IPS-18a (cell line): ENCODE results near the gene KIAA0753.

Source experiments
- H3K27ac ChIP-seq: one replicate; pipeline ENCODE4 v1.5.1; 2013; ENCODE audit warnings: low read length
- H3K27me3 ChIP-seq: one replicate; pipeline ENCODE4 v1.6.1; 2013; ENCODE audit warnings: mild to moderate bottlenecking, low read length; ENCODE audit not compliant: control insufficient read depth, insufficient read depth
- H3K36me3 ChIP-seq: one replicate; pipeline ENCODE4 v1.6.1; 2013; ENCODE audit warnings: low read depth, low read length; ENCODE audit not compliant: control insufficient read depth
- H3K4me1 ChIP-seq: one replicate; pipeline ENCODE4 v1.6.1; 2013; ENCODE audit warnings: low read depth, low read length; ENCODE audit not compliant: control insufficient read depth
- H3K4me3 ChIP-seq: one replicate; pipeline ENCODE4 v1.5.1; 2013; ENCODE audit warnings: low read length
- H3K9ac ChIP-seq: one replicate; pipeline ENCODE4 v1.6.1; 2013; ENCODE audit warnings: mild to moderate bottlenecking, low read length, moderate library complexity
- H3K9me3 ChIP-seq: one replicate; pipeline ENCODE4 v1.6.1; 2013; ENCODE audit warnings: low read depth, low read length; ENCODE audit not compliant: control insufficient read depth

KIAA0753 gene

DNA sequence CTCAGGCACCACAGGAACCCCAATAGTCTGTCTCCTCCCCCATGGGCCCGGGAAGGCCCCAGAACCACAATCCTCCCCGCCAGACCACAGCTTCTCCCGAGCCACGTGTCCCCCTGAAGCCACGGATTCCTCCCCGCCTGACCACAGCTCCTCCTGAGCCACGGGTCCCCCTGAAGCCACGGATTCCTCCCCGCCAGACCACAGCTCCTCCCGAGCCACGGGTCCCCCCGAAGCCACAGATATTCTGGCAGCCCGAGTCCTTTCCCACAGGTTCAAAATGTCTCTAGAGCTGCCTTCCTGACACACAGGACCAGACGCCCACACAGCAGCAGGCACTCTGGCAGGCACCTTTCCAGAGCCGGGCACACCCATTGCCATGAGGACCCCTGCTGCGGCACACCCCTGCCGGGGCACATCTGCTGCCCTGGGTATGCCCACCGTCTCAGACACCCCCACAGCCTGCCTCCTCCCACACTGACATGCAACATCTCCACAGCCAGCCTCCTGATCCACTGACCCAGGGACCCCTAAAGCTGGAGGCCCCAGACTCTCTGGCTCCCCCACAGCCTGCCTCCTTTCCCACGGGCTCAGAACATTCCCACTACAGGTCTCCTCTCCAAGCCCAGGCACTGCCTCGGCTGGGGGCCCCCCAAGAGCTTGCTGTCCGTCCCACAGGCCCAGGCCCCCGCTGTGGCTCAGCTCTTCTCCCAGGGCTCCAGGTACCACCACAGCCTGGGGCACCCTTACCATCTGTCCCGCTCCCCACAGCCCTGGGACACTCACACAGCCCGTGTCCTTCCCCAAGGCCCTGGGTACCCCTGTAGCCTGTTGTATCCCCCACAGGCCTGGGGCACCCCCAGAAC lies 2.2 kb downstream of the KIAA0753 start:
- H3K4me3 ChIP-seq, result no peak overlapping the region
- no peaks in the 10 kb centered on the region for H3K9me3 ChIP-seq
- H3K36me3 ChIP-seq, result peaks cover 20% of the 10 kb centered on the region
- H3K27ac ChIP-seq, result no peak overlapping the region
- peaks cover 9% of the 10 kb centered on the region for H3K4me1 ChIP-seq
- H3K27me3 ChIP-seq, result no peaks in the 10 kb centered on the region
- no peak overlapping the region for H3K9ac ChIP-seq

DNA sequence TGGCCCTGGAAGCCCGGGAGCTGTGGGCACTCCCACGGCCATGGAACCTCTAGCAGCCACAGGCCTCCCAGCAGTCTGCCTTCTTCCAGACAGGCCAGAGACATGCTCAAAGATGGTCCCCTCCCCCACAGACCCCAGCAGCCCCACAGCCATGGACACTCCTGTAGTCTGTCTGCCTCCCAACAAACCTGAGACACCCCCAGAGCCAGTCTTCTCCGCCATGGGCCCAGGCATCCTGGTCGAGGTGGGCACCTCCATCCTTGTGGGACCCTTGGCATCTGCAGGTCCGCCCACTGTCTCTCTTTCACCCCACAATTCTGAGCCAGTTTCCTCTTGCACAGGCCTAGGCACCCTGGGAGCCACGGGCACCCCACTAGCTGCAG lies 3.1 kb downstream of the KIAA0753 start:
- Histone ChIP-seq H3K36me3 (peaks cover 20% of the 10 kb centered on the region), H3K27ac (no peak overlapping the region), H3K4me3 (no peak overlapping the region), H3K4me1 (peaks cover 9% of the 10 kb centered on the region), H3K27me3 (no peaks in the 10 kb centered on the region), H3K9me3 (no peaks in the 10 kb centered on the region), H3K9ac (no peak overlapping the region)

DNA sequence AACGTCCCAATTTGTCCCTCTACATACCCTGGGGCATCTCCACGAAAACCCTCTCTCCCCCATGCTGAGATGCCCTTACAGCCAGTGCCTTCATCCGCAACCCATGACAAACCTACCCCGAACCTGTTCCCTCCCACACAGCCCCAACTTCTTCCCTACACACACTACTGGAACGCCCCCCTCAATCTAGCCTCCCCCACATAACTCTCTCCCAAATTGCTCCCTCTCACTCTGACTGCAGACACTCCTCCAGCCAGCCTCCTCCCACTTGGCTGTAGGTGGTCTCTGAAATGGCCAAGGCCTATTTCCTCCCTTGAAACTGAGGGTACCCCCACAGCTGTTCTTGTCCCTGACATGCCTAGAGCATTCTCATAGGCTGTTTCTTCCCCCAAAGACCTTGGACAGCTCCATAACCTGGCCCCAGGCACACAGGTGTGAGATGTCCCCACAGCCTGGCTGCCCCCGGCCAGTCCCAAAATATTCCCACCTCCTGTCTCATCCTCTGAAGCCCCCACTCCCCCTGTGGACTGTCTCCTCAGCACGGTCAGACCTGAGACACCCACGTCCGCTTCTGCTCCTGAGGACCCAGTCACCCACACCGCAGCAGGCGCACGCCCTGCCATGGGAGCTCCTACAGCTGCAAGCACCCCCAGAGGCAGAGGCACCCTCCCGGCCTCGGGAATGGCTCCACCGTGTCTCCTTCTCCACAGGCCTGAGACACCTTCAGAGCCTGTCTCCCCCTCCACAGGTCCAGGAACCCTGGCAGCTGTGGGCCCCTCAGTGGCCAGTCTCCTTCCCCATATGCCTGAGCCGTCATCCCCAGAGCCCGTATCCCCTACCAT lies 3.7 kb downstream of the KIAA0753 start:
- Histone ChIP-seq H3K36me3 (peaks cover 23% of the 10 kb centered on the region), H3K9me3 (no peaks in the 10 kb centered on the region), H3K9ac (no peak overlapping the region), H3K27ac (no peak overlapping the region), H3K4me3 (no peak overlapping the region), H3K4me1 (peaks cover 6% of the 10 kb centered on the region), H3K27me3 (no peaks in the 10 kb centered on the region)

DNA sequence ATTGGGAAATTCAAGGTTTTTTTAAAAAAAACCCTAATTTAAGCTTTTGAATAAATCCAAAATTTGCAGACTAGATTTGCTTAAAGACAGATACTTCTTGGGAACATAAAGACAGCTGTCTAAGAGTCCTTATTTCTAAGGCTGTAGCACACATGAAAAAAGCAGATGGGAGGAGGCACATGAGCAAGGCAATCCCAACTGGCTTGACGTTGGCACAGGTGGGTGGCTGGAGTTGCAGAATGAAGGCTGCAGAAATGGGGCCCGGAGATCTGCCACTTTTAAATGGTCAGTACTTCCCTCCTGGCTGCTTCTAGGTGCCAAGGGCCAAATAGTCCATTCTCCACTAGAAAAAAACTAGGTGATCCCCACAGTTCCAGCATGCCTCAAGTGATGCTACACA lies 4.4 kb downstream of the KIAA0753 start:
- peaks cover 28% of the 10 kb centered on the region for H3K36me3 ChIP-seq
- no peak overlapping the region for H3K4me3 ChIP-seq
- H3K9ac ChIP-seq, result no peak overlapping the region
- H3K9me3 ChIP-seq, result no peaks in the 10 kb centered on the region
- H3K27ac ChIP-seq, result no peak overlapping the region
- H3K27me3 ChIP-seq, result no peaks in the 10 kb centered on the region
- peaks cover 4% of the 10 kb centered on the region for H3K4me1 ChIP-seq

DNA sequence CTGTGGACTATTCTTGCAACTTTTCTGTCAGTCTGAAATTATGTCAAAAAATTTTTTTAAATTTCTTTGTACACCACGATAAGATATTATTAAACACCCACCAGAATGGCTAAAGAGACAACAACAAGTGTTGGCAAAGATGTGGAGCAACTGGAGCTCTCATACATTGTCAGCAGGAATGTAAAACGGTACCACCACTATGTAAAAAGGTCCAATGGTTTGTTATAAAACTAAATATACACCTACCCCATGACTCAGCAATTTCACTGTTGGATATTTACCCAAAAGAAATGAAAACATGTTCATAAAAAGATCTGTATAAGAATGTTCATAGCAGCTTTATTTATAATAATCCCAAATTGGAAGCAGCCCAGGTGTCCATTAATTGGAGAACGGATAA lies 7.2 kb downstream of the KIAA0753 start:
- Histone ChIP-seq H3K9ac (no peak overlapping the region), H3K27ac (no peak overlapping the region), H3K4me3 (no peak overlapping the region), H3K27me3 (no peaks in the 10 kb centered on the region), H3K36me3 (peaks cover 46% of the 10 kb centered on the region), H3K9me3 (no peaks in the 10 kb centered on the region), H3K4me1 (no peaks in the 10 kb centered on the region)

DNA sequence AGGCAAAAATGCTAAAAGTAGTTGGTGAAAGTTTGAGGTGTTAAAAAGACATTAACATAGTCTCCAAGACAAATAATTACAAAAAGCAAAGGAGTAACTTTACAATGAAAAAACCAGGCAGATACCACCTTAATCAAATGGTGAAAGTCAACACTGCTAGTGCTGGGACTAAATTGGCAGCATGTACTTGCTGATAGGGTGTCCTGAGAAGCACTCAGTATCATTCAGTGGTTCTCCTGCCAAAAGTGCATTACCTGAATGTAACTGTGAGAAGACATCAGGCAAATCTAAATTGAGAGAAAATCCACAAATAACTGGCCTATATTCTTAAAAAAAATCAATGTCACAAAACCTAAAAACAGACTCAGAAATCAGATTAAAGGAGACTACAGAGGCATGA lies 8.0 kb downstream of the KIAA0753 start:
- Histone ChIP-seq H3K27ac (no peak overlapping the region), H3K9me3 (no peaks in the 10 kb centered on the region), H3K36me3 (peaks cover 53% of the 10 kb centered on the region), H3K4me1 (no peaks in the 10 kb centered on the region), H3K9ac (no peak overlapping the region), H3K4me3 (no peak overlapping the region), H3K27me3 (no peaks in the 10 kb centered on the region)

DNA sequence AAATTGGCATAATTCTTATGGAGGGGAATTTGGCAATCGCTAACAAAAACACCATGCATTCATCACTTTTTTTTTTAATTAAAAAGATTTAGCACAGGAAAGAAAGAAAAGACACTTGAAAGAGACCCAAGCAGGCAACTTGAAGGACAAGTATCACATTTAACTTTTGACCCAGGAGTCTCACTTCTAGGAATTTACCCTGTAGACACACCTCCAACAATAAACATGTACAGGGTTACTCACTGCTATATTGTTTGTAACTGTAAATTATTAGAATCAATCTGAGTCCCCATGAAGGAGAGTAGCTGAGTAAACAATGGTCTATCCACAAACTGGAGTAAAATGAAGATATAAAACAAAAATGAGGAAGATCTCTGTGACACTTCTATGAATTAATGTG lies 10.1 kb downstream of the KIAA0753 start:
- no peaks in the 10 kb centered on the region for H3K27me3 ChIP-seq
- H3K4me3 ChIP-seq, result no peak overlapping the region
- no peak overlapping the region for H3K9ac ChIP-seq
- no peaks in the 10 kb centered on the region for H3K4me1 ChIP-seq
- H3K36me3 ChIP-seq, result peaks cover 63% of the 10 kb centered on the region
- H3K9me3 ChIP-seq, result no peaks in the 10 kb centered on the region
- no peak overlapping the region for H3K27ac ChIP-seq

DNA sequence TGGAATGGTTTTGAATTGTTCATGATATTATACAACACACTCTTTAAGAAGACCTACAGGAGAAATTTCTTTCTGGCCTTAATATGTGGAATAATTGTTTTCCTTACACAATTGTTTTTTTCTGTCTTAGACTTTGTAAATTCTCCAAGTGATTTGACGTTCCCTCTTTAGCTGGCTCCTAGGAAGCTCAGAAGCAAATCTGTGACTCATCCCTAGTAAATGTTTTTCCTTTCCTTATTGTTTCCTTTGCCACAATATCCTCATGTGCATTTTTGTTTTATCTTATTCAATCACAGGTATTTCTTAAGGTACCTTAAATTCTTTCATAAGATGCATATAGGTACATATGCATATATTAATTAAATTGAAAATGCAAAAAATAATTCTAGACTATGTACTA lies 13.5 kb downstream of the KIAA0753 start:
- H3K36me3 ChIP-seq, result peaks cover 69% of the 10 kb centered on the region
- H3K9ac ChIP-seq, result no peak overlapping the region
- no peaks in the 10 kb centered on the region for H3K9me3 ChIP-seq
- no peak overlapping the region for H3K27ac ChIP-seq
- H3K4me3 ChIP-seq, result no peak overlapping the region
- H3K27me3 ChIP-seq, result no peaks in the 10 kb centered on the region
- H3K4me1 ChIP-seq, result no peaks in the 10 kb centered on the region

DNA sequence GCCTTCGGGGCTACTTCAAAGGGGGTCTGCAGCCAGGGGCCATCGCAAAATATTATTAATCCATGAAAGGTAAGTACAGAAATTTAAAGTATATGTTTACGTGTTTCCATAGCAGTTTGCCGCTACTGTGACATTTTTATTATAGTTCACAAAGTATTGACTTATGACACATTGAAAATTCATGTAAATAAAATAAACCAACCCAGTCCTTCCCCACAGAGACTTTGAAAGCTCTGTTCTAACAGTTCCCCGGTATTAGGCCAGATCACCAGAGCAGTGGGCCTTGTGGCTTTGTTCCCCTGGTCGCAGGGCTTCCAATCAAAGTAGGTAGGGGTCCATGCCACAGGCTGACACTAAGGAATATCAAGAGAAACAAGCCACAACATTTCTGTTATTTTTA lies 13.9 kb downstream of the KIAA0753 start:
- Histone ChIP-seq H3K9me3 (no peaks in the 10 kb centered on the region), H3K4me1 (no peaks in the 10 kb centered on the region), H3K27me3 (no peaks in the 10 kb centered on the region), H3K27ac (no peak overlapping the region), H3K9ac (no peak overlapping the region), H3K4me3 (no peak overlapping the region), H3K36me3 (peaks cover 68% of the 10 kb centered on the region)

DNA sequence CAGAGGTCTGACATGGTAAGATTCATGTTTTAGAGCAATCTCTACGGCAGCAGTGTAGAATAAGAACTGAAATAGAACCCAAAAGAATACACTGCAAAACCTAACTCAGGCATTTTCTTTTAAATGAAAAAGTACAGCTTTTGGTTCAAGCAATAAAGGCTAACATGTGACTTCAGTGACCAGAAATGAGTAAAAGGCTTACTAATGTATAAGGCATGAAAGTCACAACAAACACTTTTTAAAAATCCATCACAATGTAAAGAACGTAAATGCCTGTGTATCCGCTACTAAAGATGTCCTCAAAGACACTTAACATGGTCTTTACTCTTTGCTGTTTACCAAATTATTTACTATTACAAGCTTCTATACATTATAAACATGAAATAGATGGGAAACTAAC lies 16.6 kb downstream of the KIAA0753 start:
- Histone ChIP-seq H3K27ac (no peak overlapping the region), H3K9me3 (no peaks in the 10 kb centered on the region), H3K36me3 (peaks cover 65% of the 10 kb centered on the region)

DNA sequence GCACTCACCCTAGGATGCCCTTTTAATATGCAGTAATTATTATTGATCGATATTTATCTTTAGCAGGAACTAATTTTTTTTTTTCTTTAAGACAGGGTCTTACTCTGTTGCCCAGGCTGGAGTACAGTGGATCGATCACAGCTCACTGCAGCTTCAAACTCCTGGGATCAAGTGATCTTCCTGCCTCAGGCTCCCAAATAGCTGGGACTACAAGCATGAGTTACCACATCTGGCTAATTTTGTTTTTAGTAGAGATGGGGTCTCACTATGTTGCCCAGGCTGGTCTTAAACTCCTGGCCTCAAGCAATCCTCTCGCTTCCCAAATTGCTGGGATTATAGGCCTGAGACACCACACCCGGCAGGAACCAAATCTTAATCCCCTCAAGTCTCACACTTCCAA lies 29.3 kb downstream of the KIAA0753 start:
- no peak overlapping the region for H3K27ac ChIP-seq
- no peaks in the 10 kb centered on the region for H3K4me1 ChIP-seq
- peaks cover 44% of the 10 kb centered on the region for H3K36me3 ChIP-seq
- H3K27me3 ChIP-seq, result no peaks in the 10 kb centered on the region
- H3K4me3 ChIP-seq, result no peak overlapping the region
- H3K9me3 ChIP-seq, result no peaks in the 10 kb centered on the region
- no peak overlapping the region for H3K9ac ChIP-seq

More for the DNA sequence above, 16.6 kb downstream of the KIAA0753 start:
- H3K9ac ChIP-seq, result no peak overlapping the region
- no peaks in the 10 kb centered on the region for H3K27me3 ChIP-seq
- H3K4me1 ChIP-seq, result no peaks in the 10 kb centered on the region
- no peak overlapping the region for H3K4me3 ChIP-seq
